ENCODE measurements around the gene TMEM150C.
A peak's percentile ranks its signal among the peaks of the same experiment; 100 is the strongest.

Gene TMEM150C

GRCh38 chr4:82469791-82470345 is 91.9 kb downstream of the TMEM150C start:
- DNase-seq: peak; percentile 19 to 49

GRCh38 chr4:82467471-82467870 is 94.3 kb downstream of the TMEM150C start:
- no peak for DNase-seq

GRCh38 chr4:82463221-82463620 is 98.6 kb downstream of the TMEM150C start:
- no peak for DNase-seq

- peak; percentile 72 to 86 for DNase-seq
Observed at GRCh38 chr4:82462415-82462831, 99.4 kb downstream of the TMEM150C start.

- no peak for DNase-seq
Observed at GRCh38 chr4:82461710-82462109, 100.1 kb downstream of the TMEM150C start.

DNA sequence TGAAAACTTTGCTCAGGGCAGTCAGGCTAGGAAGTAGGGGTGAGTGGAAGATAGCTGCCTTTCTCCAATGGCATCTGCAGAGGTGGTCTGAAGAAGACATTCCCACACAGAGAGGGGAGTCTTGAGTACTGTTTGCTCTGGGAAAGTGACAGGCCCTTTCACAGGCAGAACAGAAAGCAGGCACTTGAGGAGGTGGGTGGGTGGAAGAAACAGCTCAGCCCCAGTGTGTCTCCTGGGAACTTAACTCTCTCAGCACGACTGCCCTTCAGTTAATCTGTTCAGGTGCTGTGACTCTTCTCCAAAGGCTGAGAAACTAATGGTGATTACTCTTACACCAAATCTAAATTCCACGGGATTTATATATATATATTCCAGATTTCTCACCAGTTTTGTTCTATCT is 103.1 kb downstream of the TMEM150C start:
- no peak for DNase-seq

- no peak for DNase-seq
Observed at GRCh38 chr4:82457266-82457665, 104.5 kb downstream of the TMEM150C start.

DNA sequence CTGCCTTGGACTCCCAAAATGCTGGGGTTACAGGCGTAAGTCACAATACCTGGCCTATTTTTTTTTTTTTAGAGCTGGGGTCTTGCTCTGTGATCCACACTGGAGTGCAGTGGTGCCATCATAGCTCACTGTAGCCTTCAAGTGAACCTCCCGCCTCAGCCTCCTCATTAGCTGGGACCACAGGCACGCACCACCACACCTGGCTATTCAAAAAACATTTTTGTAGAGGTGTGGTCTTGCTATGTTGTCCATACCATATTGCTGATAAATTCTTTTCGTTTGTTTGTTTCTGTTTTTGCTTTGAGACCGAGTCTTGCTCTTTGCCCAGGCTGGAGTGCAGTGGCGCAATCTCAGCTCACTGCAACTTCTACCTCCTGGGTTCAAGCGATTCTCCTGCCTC is 109.8 kb downstream of the TMEM150C start:
- DNase-seq: no peak

GRCh38 chr4:82450966-82451755 is 110.6 kb downstream of the TMEM150C start:
- DNase-seq: no peak

GRCh38 chr4:82447886-82448285 is 113.9 kb downstream of the TMEM150C start:
- no peak for DNase-seq

DNA sequence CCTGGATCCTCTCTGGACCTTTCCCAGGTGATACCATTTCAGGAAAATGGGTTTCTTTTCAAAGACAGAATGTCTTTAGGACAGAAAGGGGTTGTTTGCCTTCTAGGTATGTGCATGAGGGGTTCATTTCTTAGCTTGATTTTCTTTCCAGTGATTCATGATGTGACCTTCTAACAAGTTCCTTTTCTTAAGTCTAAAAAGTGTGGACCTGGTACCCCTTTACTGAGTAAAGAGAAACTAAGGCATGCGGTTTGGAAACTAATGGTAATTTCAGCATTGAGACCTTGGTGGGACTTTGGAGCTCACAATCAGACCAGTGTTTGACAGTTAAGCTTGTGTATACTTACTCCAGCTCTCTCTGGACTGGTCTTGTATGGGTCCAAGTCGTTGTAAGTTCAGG is 122.7 kb downstream of the TMEM150C start:
- no peak for DNase-seq

DNA sequence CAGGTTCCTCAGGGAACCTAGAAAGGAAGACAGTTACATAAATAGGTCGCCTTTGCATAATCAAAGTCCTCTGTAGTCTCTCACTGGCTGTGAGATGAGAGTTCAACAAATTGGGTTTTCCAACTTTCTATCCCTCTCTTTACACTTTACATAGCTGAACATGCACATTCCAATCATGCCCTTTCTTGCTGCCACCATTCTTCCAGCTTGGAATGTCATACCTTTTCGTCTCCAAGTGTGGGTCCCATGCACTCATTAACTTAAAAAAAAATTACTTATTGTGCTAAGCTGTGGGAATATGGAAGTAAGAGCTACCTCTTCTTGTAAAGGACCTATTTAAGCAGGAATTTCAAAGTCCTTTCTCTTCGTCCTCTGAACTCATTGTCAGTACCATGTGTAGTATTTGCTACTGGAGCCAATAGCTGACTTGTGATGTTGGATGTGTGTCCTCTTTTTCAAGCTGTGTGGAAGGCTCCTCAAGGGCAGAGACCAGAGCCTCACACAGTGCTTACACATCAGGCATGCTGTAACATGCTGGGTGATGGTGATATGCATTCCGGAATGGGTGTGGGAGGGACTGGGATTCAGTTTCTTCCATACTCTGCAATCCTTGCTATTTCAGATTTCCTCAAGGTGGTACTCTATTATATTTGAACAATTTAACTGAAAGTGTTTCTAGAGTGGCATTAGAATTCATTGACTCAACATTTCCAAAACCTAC is 124.3 kb downstream of the TMEM150C start:
- DNase-seq: no peak

DNA sequence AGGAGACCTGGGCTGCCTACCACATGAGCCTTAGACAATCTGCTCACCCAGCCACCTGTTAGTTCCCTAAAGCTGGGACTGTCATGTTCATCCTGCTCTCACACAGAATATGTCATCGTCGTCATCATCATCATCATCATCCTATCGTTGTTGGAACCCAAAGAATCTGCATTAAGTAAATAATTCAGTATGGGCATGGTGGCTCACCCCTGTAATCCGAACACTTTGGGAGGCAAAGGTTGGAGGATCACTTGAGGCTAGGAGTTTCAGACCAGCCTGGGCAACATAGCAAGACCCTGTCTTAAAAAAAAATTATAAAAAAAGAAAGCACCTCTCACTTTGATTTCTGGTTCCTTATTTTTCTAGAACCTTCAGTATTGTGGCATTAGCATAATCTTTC is 125.0 kb downstream of the TMEM150C start:
- DNase-seq: no peak

DNA sequence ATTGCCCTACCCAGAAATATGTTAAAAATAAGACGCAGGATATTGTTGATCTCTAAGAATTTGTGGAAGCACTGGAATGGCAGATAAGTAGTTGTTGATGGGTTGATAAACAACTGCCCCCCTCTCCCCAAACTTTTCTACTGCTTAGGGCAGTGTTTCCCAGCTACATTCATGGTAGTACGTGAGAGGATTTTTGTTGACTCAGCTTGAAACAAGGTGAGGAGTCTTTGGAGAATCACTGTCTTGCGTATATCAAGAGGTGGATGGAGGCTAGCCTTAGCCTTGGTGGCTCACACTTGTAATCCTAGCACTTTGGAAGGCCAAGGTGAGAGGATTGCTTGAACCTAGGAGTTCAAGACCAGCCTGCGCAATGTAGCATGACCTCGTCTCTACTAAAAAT is 125.7 kb downstream of the TMEM150C start:
- no peak for DNase-seq

DNA sequence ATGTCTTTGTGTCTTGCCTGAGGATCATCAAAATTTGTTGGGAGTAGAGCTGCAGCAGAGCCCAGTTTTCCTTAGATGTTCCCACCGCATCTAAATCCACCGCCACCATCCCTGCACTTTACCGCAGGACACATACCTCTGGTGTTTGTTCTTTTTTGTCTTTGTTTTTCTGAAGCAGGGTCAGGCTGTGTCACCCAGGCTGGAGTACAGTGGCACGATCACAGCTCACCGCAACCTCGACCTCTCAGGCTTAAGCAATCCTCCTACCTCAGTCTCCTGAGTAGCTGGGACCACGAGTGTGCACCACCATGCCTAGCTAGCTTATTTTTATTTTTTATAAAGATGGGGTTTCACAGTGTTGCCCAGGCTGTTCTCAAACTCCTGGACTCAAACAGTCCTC is 126.8 kb downstream of the TMEM150C start:
- no peak for DNase-seq

- DNase-seq: no peak
Observed at GRCh38 chr4:82433791-82434190, 128.0 kb downstream of the TMEM150C start.

All from hippocampal formation (tissue), 2 donors.